HG03439 (cell line): ENCODE data around the gene LRBA.

Source experiments
- ATAC-seq: cut with Tn5 transposase; IDR thresholded peaks from one replicate; pipeline ENCODE4 v1.9.1; 2021; ENCODE audit warnings: mild to moderate bottlenecking, moderate library complexity; ENCODE audit not compliant: unreplicated experiment

LRBA gene

GRCh38 chr4:150890246-150890645 is 124.8 kb downstream of the LRBA start:
- ATAC-seq, result no peak

- no peak for ATAC-seq
Observed at GRCh38 chr4:150889306-150889705, 125.8 kb downstream of the LRBA start.

- ATAC-seq, result no peak
Observed at GRCh38 chr4:150888625-150889024, 126.5 kb downstream of the LRBA start.

GRCh38 chr4:150888217-150888616 is 126.9 kb downstream of the LRBA start:
- ATAC-seq, result no peak

GRCh38 chr4:150886597-150886996 is 128.5 kb downstream of the LRBA start:
- no peak for ATAC-seq

- no peak for ATAC-seq
Observed at GRCh38 chr4:150884625-150885024, 130.5 kb downstream of the LRBA start.

- ATAC-seq, result no peak
Observed at GRCh38 chr4:150875367-150875766, 139.7 kb downstream of the LRBA start.

- no peak for ATAC-seq
Observed at GRCh38 chr4:150874338-150875226, 140.5 kb downstream of the LRBA start.

GRCh38 chr4:150867148-150867547 is 147.9 kb downstream of the LRBA start:
- peak; percentile 88 for ATAC-seq

GRCh38 chr4:150863456-150863855 is 151.6 kb downstream of the LRBA start:
- no peak for ATAC-seq

GRCh38 chr4:150862829-150863228 is 152.3 kb downstream of the LRBA start:
- ATAC-seq, result no peak

- ATAC-seq, result no peak
Observed at GRCh38 chr4:150859453-150859852, 155.6 kb downstream of the LRBA start.

GRCh38 chr4:150855981-150856510 is 159.0 kb downstream of the LRBA start:
- no peak for ATAC-seq

- no peak for ATAC-seq
Observed at GRCh38 chr4:150854600-150854999, 160.5 kb downstream of the LRBA start.

- no peak for ATAC-seq
Observed at GRCh38 chr4:150853882-150854281, 161.2 kb downstream of the LRBA start.

- ATAC-seq, result no peak
Observed at GRCh38 chr4:150852216-150852615, 162.9 kb downstream of the LRBA start.

- ATAC-seq, result no peak
Observed at GRCh38 chr4:150849016-150849415, 166.1 kb downstream of the LRBA start.

- peak; percentile 97 for ATAC-seq
Observed at GRCh38 chr4:150828159-150828558, 186.9 kb downstream of the LRBA start.

GRCh38 chr4:150827226-150827625 is 187.9 kb downstream of the LRBA start:
- ATAC-seq, result no peak

- no peak for ATAC-seq
Observed at GRCh38 chr4:150826306-150826705, 188.8 kb downstream of the LRBA start.

GRCh38 chr4:150822407-150822806 is 192.7 kb downstream of the LRBA start:
- ATAC-seq, result no peak

GRCh38 chr4:150821641-150822040 is 193.4 kb downstream of the LRBA start:
- no peak for ATAC-seq
